ENCODE results near the gene RXRG. TPM values are rescaled to one million over a fixed set of nuclear protein-coding genes. Genes with fewer than 3 reads are reported as not detected.

Gene RXRG
- total RNA-seq, 4 donors from 2014 or later: 0.13 to 4.0 (median 0.84) TPM

DNA sequence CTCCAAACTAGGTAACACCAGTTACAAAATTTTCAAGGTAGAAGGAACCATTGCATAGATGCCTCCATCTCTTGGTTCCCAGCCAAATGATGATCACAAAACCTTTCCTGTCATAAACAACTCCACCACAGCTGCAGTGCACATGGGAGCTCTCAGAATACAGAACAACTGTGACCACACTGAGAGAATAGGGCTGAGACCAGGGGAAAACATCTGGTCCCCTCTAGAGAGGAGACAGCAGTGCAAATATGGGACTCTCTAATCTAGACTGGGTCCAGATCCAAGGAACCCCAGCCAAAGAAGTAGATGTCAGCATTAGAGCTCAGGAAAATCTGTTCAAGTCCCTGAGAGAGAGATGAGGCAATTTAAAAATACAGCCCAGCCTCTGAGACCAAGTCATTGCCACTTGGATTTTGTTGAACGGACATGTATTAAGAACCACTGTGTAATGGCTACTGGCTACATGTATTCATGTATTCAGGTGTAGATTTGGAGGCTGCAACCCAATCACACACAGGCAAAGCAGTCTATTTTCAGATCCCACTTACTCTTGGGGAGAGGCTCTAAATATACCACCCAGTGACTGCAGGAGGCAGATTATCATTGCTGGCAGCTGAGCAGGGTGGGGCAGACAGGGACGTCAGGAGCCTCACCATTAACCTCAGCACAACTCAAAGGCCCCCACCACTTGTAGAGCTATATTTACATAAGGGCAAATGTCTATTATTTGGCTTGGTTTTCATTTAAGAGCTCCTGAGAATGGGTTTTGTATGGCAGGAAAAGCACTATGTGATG, 7.6 kb upstream of the RXRG start:
- 65 to 80% methylated on average over 2 of the region's 2 CpGs for WGBS, 2 donors
- no peaks in the 10 kb centered on the region for H3K9me3 ChIP-seq
- no peaks in the 10 kb centered on the region for H3K36me3 ChIP-seq
- H3K4me3 ChIP-seq (replicated peaks in 1 of 3): no peak overlapping the region
- H3K4me1 ChIP-seq: no peaks in the 10 kb centered on the region
- DNase-seq: no peak
- no peak overlapping the region for H3K27ac ChIP-seq
- no peak for TF ChIP-seq POLR2A (IDR thresholded peaks at IDR 0.05)
- TF ChIP-seq CTCF (IDR thresholded peaks at IDR 0.05): no peak
- intact Hi-C loops (cut with DNase I): no loop called here
- H3K27me3 ChIP-seq: no peaks in the 10 kb centered on the region

GRCh38 chr1:165451691-165452090, 6.8 kb upstream of the RXRG start:
- TF ChIP-seq POLR2A (IDR thresholded peaks at IDR 0.05) (no peak), CTCF (IDR thresholded peaks at IDR 0.05) (no peak)
- no peak for DNase-seq
- 88 to 91% methylated on average over 2 of the region's 2 CpGs for WGBS, 2 donors
- Histone ChIP-seq H3K27me3 (no peaks in the 10 kb centered on the region), H3K9me3 (no peaks in the 10 kb centered on the region), H3K36me3 (no peaks in the 10 kb centered on the region), H3K4me1 (no peaks in the 10 kb centered on the region), H3K27ac (no peak overlapping the region), H3K4me3 (replicated peaks in 1 of 3) (no peak overlapping the region)
- intact Hi-C loops (cut with DNase I): no loop called here

- H3K4me1 ChIP-seq: peaks cover 10 to 11% of the 10 kb centered on the region in 2 donors
- DNase-seq: no peak
- no peak for TF ChIP-seq CTCF (IDR thresholded peaks at IDR 0.05)
- no peak for TF ChIP-seq POLR2A (IDR thresholded peaks at IDR 0.05)
- intact Hi-C loops (cut with DNase I): no loop called here
- H3K4me3 ChIP-seq (replicated peaks in 1 of 3): no peak overlapping the region
- no peak overlapping the region for H3K27ac ChIP-seq
- no peaks in the 10 kb centered on the region for H3K9me3 ChIP-seq
- no peaks in the 10 kb centered on the region for H3K27me3 ChIP-seq
- WGBS, 2 donors: 35 to 42% methylated on average over 1 of the region's 1 CpG
- H3K36me3 ChIP-seq: no peaks in the 10 kb centered on the region
These were observed 4.2 kb upstream of the RXRG start for GRCh38 chr1:165449131-165449530.

DNA sequence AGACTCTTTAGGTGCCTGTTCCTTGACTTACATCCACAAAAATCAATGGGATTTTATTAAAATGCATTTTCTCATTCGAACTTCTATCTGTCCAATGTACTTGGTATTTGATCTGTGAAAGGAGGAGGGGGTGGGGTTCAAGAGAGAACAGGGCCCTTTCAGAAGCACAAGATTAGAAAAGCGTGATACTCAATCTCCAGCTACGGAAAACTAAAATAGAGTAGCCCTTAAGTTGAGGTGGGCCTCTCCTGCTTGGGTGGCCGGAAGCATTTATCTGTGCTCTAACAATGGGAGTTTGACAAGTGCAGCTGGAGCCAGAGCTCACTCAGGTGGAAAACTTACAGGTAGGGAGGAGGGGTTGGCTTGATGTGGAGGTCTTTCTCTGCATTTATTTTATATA, 462 bp upstream of the RXRG start:
- Histone ChIP-seq H3K9me3 (no peaks in the 10 kb centered on the region), H3K4me3 (replicated peaks in 1 of 3) (no peak overlapping the region), H3K4me1 (peaks cover 10 to 18% of the 10 kb centered on the region in 2 donors), H3K36me3 (no peaks in the 10 kb centered on the region), H3K27me3 (no peaks in the 10 kb centered on the region), H3K27ac (no peak overlapping the region)
- TF ChIP-seq POLR2A (IDR thresholded peaks at IDR 0.05): no peak
- 54 to 62% methylated on average over 4 of the region's 4 CpGs for WGBS, 2 donors
- intact Hi-C loops (cut with DNase I): no loop called here
- DNase-seq: no peak

DNA sequence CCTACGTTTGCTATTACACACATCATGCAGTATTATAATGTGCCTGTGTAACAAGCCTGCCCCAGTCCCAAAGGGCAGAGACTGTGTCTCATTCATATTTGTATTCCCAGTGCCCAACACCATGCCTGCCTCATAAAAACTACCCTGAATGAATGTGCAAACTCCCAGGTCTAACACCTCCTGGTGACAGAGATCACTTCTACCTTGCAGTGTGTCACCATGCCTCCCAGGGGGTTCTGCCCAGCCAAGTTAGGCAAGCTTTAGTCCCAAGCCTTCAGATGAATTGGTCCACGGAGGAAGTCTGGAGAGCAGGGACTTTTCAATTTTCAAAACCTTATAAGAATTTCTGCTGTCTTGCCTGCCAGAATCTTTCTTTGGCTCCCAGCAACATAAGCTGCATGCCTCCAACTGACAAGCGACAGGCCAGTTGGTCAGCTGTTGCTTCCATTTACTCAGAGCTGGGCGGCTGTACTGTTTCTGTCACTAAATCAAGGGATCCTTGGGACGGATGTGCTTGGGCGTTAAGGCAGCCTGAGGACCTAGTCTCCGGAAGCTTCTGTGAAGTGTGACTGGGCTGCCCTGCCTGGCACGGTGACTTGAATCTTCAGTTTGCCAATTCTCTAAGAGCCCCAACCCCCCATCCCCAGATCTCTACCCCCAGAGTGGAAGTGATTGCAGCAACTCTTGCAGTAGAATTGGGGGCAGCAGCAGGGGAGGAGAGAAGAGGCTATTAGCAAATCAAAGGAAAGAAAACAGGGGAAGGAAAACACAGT, 1.2 kb downstream of the RXRG start:
- Histone ChIP-seq H3K4me3 (replicated peaks in 1 of 3) (no peak overlapping the region), H3K36me3 (no peaks in the 10 kb centered on the region), H3K27ac (no peak overlapping the region), H3K4me1 (peaks cover 10 to 18% of the 10 kb centered on the region in 2 donors), H3K9me3 (no peaks in the 10 kb centered on the region), H3K27me3 (no peaks in the 10 kb centered on the region)
- WGBS, 2 donors: 18 to 34% methylated on average over 8 of the region's 8 CpGs
- DNase-seq: peak; percentile 25 to 42
- intact Hi-C loops (cut with DNase I): no loop called here
- TF ChIP-seq CTCF (IDR thresholded peaks at IDR 0.05) (no peak), POLR2A (IDR thresholded peaks at IDR 0.05) (no peak)

Data from thyroid gland (tissue), 4 donors.